NOMO-1 treated with DMSO at 0.1 percent for 48 hours (cell line): ENCODE data around the gene RNU7-1.
A peak's percentile ranks its signal among the peaks of the same experiment; 100 is the strongest.

Experiments used
- DNase-seq: peaks from one replicate; lab custom pipeline; 2025; ENCODE audit not compliant: unreplicated experiment; lab: John Stamatoyannopoulos, UW

Gene RNU7-1

GRCh38 chr12:6936636-6937480 lies 6.8 kb upstream of the RNU7-1 start:
- no peak for DNase-seq

GRCh38 chr12:6937481-6938352 lies 5.9 kb upstream of the RNU7-1 start:
- DNase-seq = peak; percentile 96

GRCh38 chr12:6938353-6939190 lies 5.0 kb upstream of the RNU7-1 start:
- no peak for DNase-seq

- no peak for DNase-seq
Observed at GRCh38 chr12:6939191-6939540, 4.5 kb upstream of the RNU7-1 start.

- no peak for DNase-seq
Observed at GRCh38 chr12:6941267-6941666, 2.3 kb upstream of the RNU7-1 start.

GRCh38 chr12:6941782-6942181 lies 1.8 kb upstream of the RNU7-1 start:
- no peak for DNase-seq

- DNase-seq = no peak
Observed at GRCh38 chr12:6942331-6942665, 1.3 kb upstream of the RNU7-1 start.

- DNase-seq = peak; percentile 88
Observed at GRCh38 chr12:6943389-6943721, 261 bp upstream of the RNU7-1 start.

- peak; percentile 89 for DNase-seq
Observed at GRCh38 chr12:6944381-6945186, 968 bp downstream of the RNU7-1 start.

- DNase-seq = no peak
Observed at GRCh38 chr12:6945613-6946012, 2.0 kb downstream of the RNU7-1 start.

- peak; percentile 39 for DNase-seq
Observed at GRCh38 chr12:6946033-6946919, 2.7 kb downstream of the RNU7-1 start.

- no peak for DNase-seq
Observed at GRCh38 chr12:6946920-6947374, 3.3 kb downstream of the RNU7-1 start.

GRCh38 chr12:6947615-6948014 lies 4.0 kb downstream of the RNU7-1 start:
- no peak for DNase-seq

GRCh38 chr12:6948873-6949594 lies 5.4 kb downstream of the RNU7-1 start:
- DNase-seq = peak; percentile 37

- DNase-seq = no peak
Observed at GRCh38 chr12:6950401-6950801, 6.8 kb downstream of the RNU7-1 start.

GRCh38 chr12:6950811-6951540 lies 7.4 kb downstream of the RNU7-1 start, which contains the start of gene PTPN6:
Gene PTPN6, plus strand, starts transcription at chr12:6951356. Its CDS starts 157 bp downstream, at chr12:6951513.
- DNase-seq = peak; percentile 88

- DNase-seq = no peak
Observed at GRCh38 chr12:6951551-6952120, 8.0 kb downstream of the RNU7-1 start.
